Fibroblast of lung (primary cell): ENCODE results near the gene ARMC2. TPM values are rescaled to one million over a fixed set of nuclear protein-coding genes. Genes with fewer than 3 reads are reported as not detected.

Experiments
- DNase-seq, 2 donors: peaks; one replicate each; pipeline versions ENCODE4 v3.0.0 to v3.0.0-alpha.2; 2010; ENCODE audit warnings: low read depth in 2 of 2
- H2AFZ ChIP-seq: 2 replicates; pipeline ENCODE4 v1.5.1; 2012; ENCODE audit warnings: low read length, control low read depth, inconsistent platforms
- H3K27ac ChIP-seq: 2 replicates; pipeline ENCODE4 v1.5.1; 2011; ENCODE audit warnings: low read length, control low read depth; ENCODE audit not compliant: insufficient read depth
- H3K27me3 ChIP-seq: 2 replicates; pipeline ENCODE4 v1.5.1; 2011; ENCODE audit warnings: mild to moderate bottlenecking, low read length; ENCODE audit not compliant: control insufficient read depth, insufficient read depth
- H3K36me3 ChIP-seq: 2 replicates; pipeline ENCODE4 v1.5.1; 2011; ENCODE audit warnings: low read length; ENCODE audit not compliant: control insufficient read depth, insufficient read depth
- H3K4me1 ChIP-seq: 2 replicates; pipeline ENCODE4 v1.5.1; 2011; ENCODE audit warnings: low read length; ENCODE audit not compliant: control insufficient read depth, insufficient read depth; ENCODE audit errors: extremely low read depth
- H3K4me2 ChIP-seq: 2 replicates; pipeline ENCODE4 v1.5.1; 2011; ENCODE audit warnings: low read length, control low read depth; ENCODE audit not compliant: insufficient read depth; ENCODE audit errors: extremely low read depth
- H3K4me3 ChIP-seq, 4 experiments: fragments of 200-600 bp in 1 of 4; sonication (generic) in 1 of 4; replicated peaks in 1 of 4; 2 replicates each; pipeline ENCODE4 v1.5.1; 2011 to 2016; ENCODE audit warnings: low read length in 4 of 4, low read depth in 3 of 4, mild to moderate bottlenecking in 3 of 4, control low read depth in 2 of 4, inconsistent platforms in 1 of 4, mixed read lengths in 1 of 4; ENCODE audit not compliant: insufficient read depth in 1 of 4; ENCODE audit errors: control extremely low read depth in 1 of 4
- H3K79me2 ChIP-seq: 2 replicates; pipeline ENCODE4 v1.5.1; 2012; ENCODE audit warnings: mild to moderate bottlenecking, low read length, inconsistent platforms; ENCODE audit not compliant: control insufficient read depth, insufficient read depth
- H3K9ac ChIP-seq: 2 replicates; pipeline ENCODE4 v1.5.1; 2011; ENCODE audit warnings: mild to moderate bottlenecking, low read length, control low read depth; ENCODE audit not compliant: insufficient read depth
- H3K9me3 ChIP-seq: 2 replicates; pipeline ENCODE4 v1.5.1; 2012; ENCODE audit warnings: low read depth, low read length; ENCODE audit not compliant: control insufficient read depth, insufficient read depth
- H4K20me1 ChIP-seq: 2 replicates; pipeline ENCODE4 v1.5.1; 2011; ENCODE audit warnings: low read length; ENCODE audit not compliant: control insufficient read depth, insufficient read depth; ENCODE audit errors: extremely low read depth
- EZH2 ChIP-seq: IDR thresholded peaks from 2 replicates; pipeline ENCODE4 v1.5.1; 2012; ENCODE audit warnings: low read length, control low read depth, mild to moderate bottlenecking; ENCODE audit errors: missing control alignments
- polyA plus RNA-seq, 2 donors: library from polyadenylated mRNA; depleted of rRNA in 1 of 2; stranded (reverse) in 1 of 2; unstranded in 1 of 2; fragments of >200 nt; gene quantifications; 2 replicates each; pipeline ENCODE4 v1.2.1, GENCODE V29; 2011 to 2012; ENCODE audit warnings: missing spikeins in 1 of 2
- total RNA-seq: library from RNA; depleted of rRNA; stranded (reverse); fragments of >200 nt; gene quantifications from 2 replicates; pipeline ENCODE4 v1.2.1, GENCODE V29; 2014
- TF ChIP-seq, protein P1 (sequence below), 2 donors: IDR thresholded peaks in 1 of 2; conservative IDR thresholded peaks in 1 of 2; 1 replicate in 1 of 2; 2 replicates in 1 of 2; pipeline ENCODE4 v1.5.1; 2011 to 2012; ENCODE audit warnings: low read length in 2 of 2, control low read depth in 1 of 2, inconsistent platforms in 1 of 2, low read depth in 1 of 2, mild to moderate bottlenecking in 1 of 2

Gene ARMC2
- total and polyA plus RNA-seq, 2 donors (not counting 1 experiment from before 2014, with no cell fraction given) = 4.0 to 6.2 TPM

DNA sequence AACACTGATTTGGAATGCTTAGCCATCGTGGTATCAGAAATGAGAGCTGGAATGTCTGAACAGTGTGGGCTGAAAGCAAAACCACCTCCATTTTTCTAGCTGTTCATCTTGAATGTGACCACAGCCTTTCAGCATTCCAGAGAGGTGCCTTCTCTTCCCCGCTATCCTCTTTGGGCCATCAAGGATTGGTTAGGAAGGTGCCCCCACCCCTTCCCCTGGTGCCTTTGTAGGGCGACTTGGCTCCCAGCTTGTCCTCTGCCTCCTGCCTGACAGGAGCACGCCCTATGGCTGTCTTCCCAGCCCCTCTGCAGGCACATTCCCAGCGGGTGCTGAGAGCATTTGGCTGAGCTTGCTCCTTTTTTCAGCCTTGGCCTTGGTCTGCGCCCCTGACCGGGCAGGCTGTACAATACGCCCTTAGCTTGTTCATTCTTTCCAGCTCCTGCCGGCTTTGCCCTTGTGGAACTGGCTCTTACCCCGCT is 97.5 kb downstream of the ARMC2 start:
- Histone ChIP-seq H3K4me1 (peaks cover 21% of the 10 kb centered on the region), H3K4me3 (peak overlapping the region in 2 of 4 experiments; percentile 38 to 43), H3K4me2 (peak overlapping the region; percentile 70), H3K9me3 (no peaks in the 10 kb centered on the region), H4K20me1 (no peaks in the 10 kb centered on the region), H3K9ac (peak overlapping the region; percentile 27), H3K36me3 (no peaks in the 10 kb centered on the region), H3K79me2 (no peaks in the 10 kb centered on the region), H3K27me3 (no peaks in the 10 kb centered on the region), H2AFZ (peak overlapping the region; percentile 31), H3K27ac (peak overlapping the region; percentile 86)
- peak; percentile 84 to 86 for DNase-seq
- TF ChIP-seq, protein P1, sequence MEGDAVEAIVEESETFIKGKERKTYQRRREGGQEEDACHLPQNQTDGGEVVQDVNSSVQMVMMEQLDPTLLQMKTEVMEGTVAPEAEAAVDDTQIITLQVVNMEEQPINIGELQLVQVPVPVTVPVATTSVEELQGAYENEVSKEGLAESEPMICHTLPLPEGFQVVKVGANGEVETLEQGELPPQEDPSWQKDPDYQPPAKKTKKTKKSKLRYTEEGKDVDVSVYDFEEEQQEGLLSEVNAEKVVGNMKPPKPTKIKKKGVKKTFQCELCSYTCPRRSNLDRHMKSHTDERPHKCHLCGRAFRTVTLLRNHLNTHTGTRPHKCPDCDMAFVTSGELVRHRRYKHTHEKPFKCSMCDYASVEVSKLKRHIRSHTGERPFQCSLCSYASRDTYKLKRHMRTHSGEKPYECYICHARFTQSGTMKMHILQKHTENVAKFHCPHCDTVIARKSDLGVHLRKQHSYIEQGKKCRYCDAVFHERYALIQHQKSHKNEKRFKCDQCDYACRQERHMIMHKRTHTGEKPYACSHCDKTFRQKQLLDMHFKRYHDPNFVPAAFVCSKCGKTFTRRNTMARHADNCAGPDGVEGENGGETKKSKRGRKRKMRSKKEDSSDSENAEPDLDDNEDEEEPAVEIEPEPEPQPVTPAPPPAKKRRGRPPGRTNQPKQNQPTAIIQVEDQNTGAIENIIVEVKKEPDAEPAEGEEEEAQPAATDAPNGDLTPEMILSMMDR (conservative IDR thresholded peaks at IDR 0.05 in 1 of 2, IDR thresholded peaks at IDR 0.05 in 1 of 2; ENCODE audit: low read depth in 1 of 2, low read length in 2 of 2) = no peak
- no peak for TF ChIP-seq EZH2

DNA sequence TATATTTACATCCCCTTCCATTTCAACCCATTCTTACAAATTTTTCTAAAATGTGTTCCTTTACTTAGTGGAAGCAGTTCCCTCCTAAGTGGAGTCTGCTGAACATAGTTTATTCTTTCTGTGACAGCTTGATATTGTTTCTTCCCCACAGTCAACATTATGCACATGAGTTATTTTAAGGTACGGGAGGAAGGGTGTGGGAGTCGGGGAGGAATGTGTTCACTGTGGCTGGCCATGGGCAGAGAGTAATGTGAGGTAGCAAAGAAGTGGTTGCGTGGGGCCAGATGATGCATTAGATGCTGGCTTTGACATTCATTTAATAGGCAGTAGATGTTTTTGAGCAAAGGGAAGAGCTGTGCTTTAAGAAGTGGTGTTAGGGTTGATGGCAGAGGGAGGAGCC is 98.5 kb downstream of the ARMC2 start:
- Histone ChIP-seq H3K4me2 (peak overlapping the region; percentile 36), H3K27me3 (no peaks in the 10 kb centered on the region), H3K9ac (no peak overlapping the region), H3K79me2 (no peaks in the 10 kb centered on the region), H2AFZ (no peak overlapping the region), H3K4me1 (peaks cover 25% of the 10 kb centered on the region), H3K36me3 (no peaks in the 10 kb centered on the region), H3K9me3 (no peaks in the 10 kb centered on the region), H3K4me3 (no peak overlapping the region), H4K20me1 (no peaks in the 10 kb centered on the region), H3K27ac (peak overlapping the region; percentile 71)
- DNase-seq = peak in 1 of 2 donors; percentile 79
- TF ChIP-seq, protein P1 (conservative IDR thresholded peaks at IDR 0.05 in 1 of 2, IDR thresholded peaks at IDR 0.05 in 1 of 2; ENCODE audit: low read depth in 1 of 2, low read length in 2 of 2) = no peak
- no peak for TF ChIP-seq EZH2

DNA sequence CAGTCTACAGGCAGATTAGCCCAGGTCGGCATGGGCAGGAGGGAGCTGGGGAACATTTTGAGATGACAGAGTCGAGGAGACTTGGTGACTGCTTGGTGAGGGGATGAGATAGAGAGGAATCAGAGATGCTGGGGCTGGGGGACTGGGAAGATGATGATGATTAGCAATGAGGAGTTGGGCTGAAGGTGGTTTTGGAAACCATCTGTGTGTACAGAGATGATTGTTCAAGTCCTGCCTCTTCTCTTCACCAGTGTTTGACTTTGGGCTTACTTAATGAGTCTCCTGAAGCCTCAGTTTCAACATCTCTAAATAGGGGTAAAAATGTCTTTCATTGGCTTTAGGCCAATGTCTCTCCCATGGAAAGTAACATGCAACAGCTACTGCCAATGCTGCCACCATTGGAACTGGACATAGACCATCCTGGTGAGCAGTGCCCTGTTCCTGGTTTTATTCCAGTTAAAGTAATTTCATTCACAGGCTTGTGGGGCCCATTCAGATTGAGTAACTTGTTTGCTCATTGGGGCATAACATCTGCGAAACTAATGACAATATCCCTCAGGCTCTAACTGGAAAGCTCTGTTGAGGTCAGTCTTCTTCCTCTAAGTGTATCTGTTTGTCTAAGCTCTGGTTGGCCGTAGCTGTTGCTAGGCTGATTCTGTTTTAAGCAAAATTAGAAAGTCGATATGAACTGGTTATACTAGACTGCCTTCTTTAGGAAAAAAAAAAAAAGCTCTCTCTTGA is 99.1 kb downstream of the ARMC2 start:
- no peaks in the 10 kb centered on the region for H3K79me2 ChIP-seq
- H3K4me1 ChIP-seq = peaks cover 25% of the 10 kb centered on the region
- no peak overlapping the region for H3K9ac ChIP-seq
- H3K27me3 ChIP-seq = no peaks in the 10 kb centered on the region
- H3K4me3 ChIP-seq = no peak overlapping the region
- H3K36me3 ChIP-seq = no peaks in the 10 kb centered on the region
- H3K4me2 ChIP-seq = peak overlapping the region; percentile 18
- no peak overlapping the region for H2AFZ ChIP-seq
- H3K27ac ChIP-seq = peak overlapping the region; percentile 71
- peak; percentile 70 to 89 for DNase-seq
- TF ChIP-seq, protein P1 (conservative IDR thresholded peaks at IDR 0.05 in 1 of 2, IDR thresholded peaks at IDR 0.05 in 1 of 2; ENCODE audit: low read depth in 1 of 2, low read length in 2 of 2) = no peak
- no peak for TF ChIP-seq EZH2
- H4K20me1 ChIP-seq = no peaks in the 10 kb centered on the region
- H3K9me3 ChIP-seq = no peaks in the 10 kb centered on the region
